Keratinocyte (primary cell): Measurements from ENCODE around the gene CDC14A.

Source experiments
- CTCF ChIP-seq, 3 experiments: IDR thresholded peaks in 1 of 3; conservative IDR thresholded peaks in 1 of 3; optimal IDR thresholded peaks in 1 of 3; 2 replicates in 2 of 3; 3 replicates in 1 of 3; pipeline versions ENCODE3 to v1.5.1; 2011; ENCODE audit warnings: low read length in 3 of 3, mild to moderate bottlenecking in 3 of 3, moderate library complexity in 2 of 3, control low read depth in 1 of 3, inconsistent platforms in 1 of 3; ENCODE audit not compliant: insufficient read depth in 2 of 3; ENCODE audit errors: extremely low read depth in 1 of 3
- EZH2 ChIP-seq: IDR thresholded peaks from one replicate; pipeline ENCODE4 v1.6.1; 2012; ENCODE audit warnings: inconsistent platforms, mild to moderate bottlenecking, low read length, moderate library complexity

- TF ChIP-seq CTCF (optimal IDR thresholded peaks at IDR 0.05 in 1 of 3, IDR thresholded peaks at IDR 0.05 in 1 of 3, conservative IDR thresholded peaks at IDR 0.05 in 1 of 3; ENCODE audit: extremely low read depth in 1 of 3, insufficient read depth in 2 of 3, low read length in 3 of 3) (no peak), EZH2 (no peak)
Measured at GRCh38 chr1:100304921-100305320, 47.4 kb upstream of the CDC14A start.
